G401 (cell line): ENCODE results near the gene CCDC88B. TPM values are rescaled to one million over a fixed set of nuclear protein-coding genes. Genes with fewer than 3 reads are reported as not detected.
A peak's percentile ranks its signal among the peaks of the same experiment; 100 is the strongest.

Experiments used
- DNase-seq: peaks from one replicate; pipeline ENCODE4 v3.0.0-alpha.2; 2015; ENCODE audit warnings: low spot score
- in situ Hi-C: cut with HindIII; loops from 2 replicates; pipeline ENCODE4 v1.10.0; 2016; ENCODE audit warnings: low sequenced_read_pairs, mixed read lengths
- total RNA-seq: library from RNA; depleted of rRNA; stranded (reverse); fragments of >200 nt; shearing (Covaris generic); gene quantifications from 2 replicates; pipeline ENCODE4 v1.2.3, GENCODE V29; 2014; rRNA removed

The CCDC88B gene
- 15.1 and 26.6 TPM in 2 replicates for total RNA-seq

- in situ Hi-C loops = no loop called here
These were observed at the start of gene CCDC88B for GRCh38 chr11:64339754-64340408. Gene CCDC88B, plus strand, starts transcription at chr11:64340204. Its CDS starts 63 bp downstream, at chr11:64340267.

GRCh38 chr11:64290352-64291261 is 49.4 kb upstream of the CCDC88B start:
- in situ Hi-C loops = no loop called here
- no peak for DNase-seq

More at GRCh38 chr11:64339754-64340408, at the start of gene CCDC88B:
- no peak for DNase-seq

DNA sequence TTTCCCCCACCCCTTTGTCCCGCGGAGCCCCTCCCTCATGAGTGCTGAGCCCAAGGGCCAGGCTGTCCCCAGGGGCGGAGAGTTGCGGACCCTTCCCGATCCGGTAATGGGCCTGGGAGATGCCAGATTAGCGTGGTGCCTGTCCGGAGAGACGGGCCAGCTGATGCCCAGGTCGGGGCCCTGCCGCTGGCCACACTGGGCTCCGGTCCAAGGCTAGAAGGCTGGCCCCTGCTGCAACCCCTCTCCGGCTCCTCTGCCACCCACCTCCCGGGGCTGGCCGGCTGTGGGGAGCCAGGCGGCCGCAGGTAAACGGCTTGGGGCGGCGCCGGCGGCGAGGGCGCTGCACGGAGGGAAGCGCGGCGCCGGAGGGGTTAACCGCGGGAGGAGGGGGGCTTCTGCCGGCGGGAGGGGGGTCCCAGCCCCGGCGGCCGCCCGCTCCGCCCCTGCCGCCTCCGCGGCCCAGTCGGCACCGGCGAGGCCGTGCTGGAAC is 48.7 kb upstream of the CCDC88B start, which contains the start of gene KCNK4:
Gene KCNK4, plus strand, starts transcription at position 41 of the 490 bp plus-strand sequence. CDS start 1,717 bp downstream, outside the sequence.
- DNase-seq = no peak

DNA sequence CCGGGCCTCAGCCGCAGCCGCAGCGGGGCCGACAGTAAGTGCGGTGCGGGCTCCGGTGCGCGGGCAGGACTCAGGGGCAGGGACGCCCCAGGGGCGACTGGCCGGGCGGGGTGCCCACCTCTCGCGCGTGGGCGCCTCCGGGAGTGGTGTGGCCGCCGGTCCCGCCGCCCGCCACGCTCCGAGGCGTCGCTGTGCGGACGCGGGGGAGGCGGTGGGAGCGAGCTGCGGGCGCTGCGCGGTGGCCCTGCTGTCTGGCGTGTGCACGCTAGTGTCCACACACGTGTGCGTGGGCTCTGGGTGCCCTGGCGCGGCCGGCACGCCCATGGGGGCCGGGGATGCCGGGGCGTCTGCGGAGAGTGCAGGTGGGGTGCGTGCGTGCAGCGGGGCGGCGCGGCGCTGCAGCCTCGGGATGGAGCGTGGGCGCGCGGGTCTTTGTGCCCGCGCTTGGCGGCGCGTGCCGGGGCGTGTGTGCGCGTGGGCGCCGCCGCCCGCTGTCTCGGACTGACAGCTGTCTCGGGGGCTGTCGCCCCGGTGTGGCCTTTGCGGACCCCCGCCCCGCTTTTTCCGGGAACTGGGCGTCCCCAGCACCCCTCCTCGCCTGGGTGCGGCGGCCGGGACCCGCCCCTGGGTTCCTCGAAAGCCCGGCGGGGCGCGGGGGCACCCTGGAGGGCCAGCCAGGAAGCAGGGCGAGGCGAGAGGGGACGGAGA is 48.1 kb upstream of the CCDC88B start:
- DNase-seq = no peak
- in situ Hi-C loops = no loop called here

More for the DNA sequence above, 48.7 kb upstream of the CCDC88B start, which contains the start of gene KCNK4:
- in situ Hi-C loops = no loop called here

GRCh38 chr11:64292460-64293254 is 47.3 kb upstream of the CCDC88B start:
- no peak for DNase-seq
- in situ Hi-C loops = no loop called here

DNA sequence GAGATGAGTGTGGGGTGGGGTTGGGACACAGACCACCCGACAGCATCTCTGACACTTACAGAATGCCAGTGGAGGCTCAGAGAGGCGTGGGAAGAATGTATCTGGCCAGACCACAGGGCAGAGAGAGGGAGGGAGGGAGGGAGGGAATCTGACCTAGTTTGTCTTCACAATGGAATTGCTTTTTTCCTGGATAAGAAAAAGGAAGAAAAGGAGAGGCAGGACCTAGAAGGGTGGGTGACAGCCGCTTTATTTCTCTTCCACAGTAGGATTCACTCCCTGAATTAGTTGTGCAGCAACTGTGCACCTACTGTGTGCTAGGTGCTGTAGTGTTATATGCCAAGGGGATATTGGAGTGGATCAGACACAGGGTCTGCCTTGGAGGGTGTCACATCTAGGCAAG is 45.2 kb upstream of the CCDC88B start:
- in situ Hi-C loops = no loop called here

GRCh38 chr11:64295760-64296159 is 44.2 kb upstream of the CCDC88B start:
- DNase-seq = no peak
- in situ Hi-C loops = no loop called here

More for the DNA sequence above, 45.2 kb upstream of the CCDC88B start:
- peak; percentile 80 for DNase-seq

- in situ Hi-C loops = no loop called here
- DNase-seq = no peak
These were observed 43.8 kb upstream of the CCDC88B start for GRCh38 chr11:64296236-64296635.

GRCh38 chr11:64296830-64297698 is 42.9 kb upstream of the CCDC88B start:
- DNase-seq = no peak
- in situ Hi-C loops = no loop called here

DNA sequence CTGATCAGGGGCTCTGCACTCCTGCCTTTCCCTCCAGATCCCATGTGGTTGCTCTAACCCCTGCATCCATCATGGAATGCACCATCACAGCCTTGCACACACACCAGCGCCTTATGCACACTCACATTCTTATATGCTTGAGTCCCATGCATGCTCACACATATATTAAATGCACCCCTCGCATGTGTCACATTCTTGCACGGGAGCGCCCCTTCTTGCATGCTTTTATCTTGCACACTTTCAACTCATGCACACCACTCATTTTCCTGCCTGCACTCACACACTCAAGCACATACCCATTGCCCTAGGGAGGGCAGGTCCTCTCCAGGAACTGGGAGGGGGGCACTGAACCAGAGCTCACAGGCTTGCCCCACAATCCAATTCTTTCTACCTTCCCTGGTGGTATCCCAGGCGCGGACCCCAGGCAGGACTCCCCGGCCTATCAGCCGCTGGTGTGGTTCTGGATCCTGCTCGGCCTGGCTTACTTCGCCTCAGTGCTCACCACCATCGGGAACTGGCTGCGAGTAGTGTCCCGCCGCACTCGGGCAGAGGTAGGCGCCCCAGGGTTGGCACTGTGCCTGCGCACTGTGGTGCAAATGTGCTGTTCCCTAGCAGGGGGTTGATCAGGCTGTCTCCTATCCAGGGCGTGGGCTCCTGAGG is 42.2 kb upstream of the CCDC88B start:
- in situ Hi-C loops = no loop called here
- peak; percentile 43 for DNase-seq

DNA sequence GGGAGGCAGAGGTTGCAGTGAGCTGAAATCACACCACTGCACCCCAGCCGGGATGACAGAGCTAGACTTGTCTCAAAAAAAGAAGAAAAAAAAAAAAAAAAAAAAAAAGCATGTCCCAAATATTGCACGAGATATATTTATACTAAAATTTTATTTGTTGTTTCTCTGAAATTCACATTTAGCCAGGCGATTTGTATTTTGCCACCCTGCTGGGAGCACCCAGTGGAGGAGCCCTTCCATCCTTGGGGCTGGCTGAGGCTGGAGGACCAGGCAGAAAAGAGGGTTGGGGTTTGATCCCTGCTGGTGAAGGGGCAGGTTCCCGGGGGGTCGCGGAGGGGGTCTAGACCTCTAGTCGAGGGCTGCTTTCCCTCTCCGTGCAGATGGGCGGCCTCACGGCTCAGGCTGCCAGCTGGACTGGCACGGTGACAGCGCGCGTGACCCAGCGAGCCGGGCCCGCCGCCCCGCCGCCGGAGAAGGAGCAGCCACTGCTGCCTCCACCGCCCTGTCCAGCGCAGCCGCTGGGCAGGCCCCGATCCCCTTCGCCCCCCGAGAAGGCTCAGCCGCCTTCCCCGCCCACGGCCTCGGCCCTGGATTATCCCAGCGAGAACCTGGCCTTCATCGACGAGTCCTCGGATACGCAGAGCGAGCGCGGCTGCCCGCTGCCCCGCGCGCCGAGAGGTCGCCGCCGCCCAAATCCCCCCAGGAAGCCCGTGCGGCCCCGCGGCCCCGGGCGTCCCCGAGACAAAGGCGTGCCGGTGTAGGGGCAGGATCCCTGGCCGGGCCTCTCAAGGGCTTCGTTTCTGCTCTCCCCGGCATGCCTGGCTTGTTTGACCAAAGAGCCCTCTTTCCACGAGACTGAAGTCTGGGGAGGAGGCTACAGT is 40.8 kb upstream of the CCDC88B start:
- DNase-seq = peak; percentile 61
- in situ Hi-C loops = no loop called here

- DNase-seq = peak; percentile 36
These were observed 40.0 kb upstream of the CCDC88B start, which contains the start of gene CATSPERZ for GRCh38 chr11:64299847-64300648. Gene CATSPERZ, plus strand, starts transcription at chr11:64300358. Its CDS starts 53 bp downstream, at chr11:64300411.

GRCh38 chr11:64303109-64304031 is 36.6 kb upstream of the CCDC88B start:
- no peak for DNase-seq
- in situ Hi-C loops = no loop called here

More at GRCh38 chr11:64299847-64300648, 40.0 kb upstream of the CCDC88B start, which contains the start of gene CATSPERZ:
- in situ Hi-C loops = no loop called here

DNA sequence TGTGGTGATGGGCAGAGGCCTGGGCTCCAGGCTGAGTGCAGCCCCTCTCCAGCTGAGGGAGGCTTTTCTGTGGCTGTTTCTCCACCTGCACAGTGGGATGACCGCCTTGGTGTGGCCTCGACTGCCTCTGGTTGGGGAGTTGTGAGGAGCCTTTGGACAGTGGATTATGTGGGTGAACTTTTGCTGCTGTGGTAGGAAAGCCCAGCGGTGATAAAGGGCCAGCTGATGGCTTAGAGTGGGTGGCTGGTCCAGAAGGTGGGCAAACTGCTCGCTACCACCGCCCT is 36.0 kb upstream of the CCDC88B start:
- no peak for DNase-seq
- in situ Hi-C loops = no loop called here
